ENCODE data around the gene P4HB. TPM values are rescaled to one million over a fixed set of nuclear protein-coding genes. Genes with fewer than 3 reads are reported as not detected.
A peak's percentile ranks its signal among the peaks of the same experiment; 100 is the strongest.

Gene P4HB
- total and polyA plus RNA-seq, 7 experiments from 2014 or later = 161 to 568 (median 285) TPM

DNA sequence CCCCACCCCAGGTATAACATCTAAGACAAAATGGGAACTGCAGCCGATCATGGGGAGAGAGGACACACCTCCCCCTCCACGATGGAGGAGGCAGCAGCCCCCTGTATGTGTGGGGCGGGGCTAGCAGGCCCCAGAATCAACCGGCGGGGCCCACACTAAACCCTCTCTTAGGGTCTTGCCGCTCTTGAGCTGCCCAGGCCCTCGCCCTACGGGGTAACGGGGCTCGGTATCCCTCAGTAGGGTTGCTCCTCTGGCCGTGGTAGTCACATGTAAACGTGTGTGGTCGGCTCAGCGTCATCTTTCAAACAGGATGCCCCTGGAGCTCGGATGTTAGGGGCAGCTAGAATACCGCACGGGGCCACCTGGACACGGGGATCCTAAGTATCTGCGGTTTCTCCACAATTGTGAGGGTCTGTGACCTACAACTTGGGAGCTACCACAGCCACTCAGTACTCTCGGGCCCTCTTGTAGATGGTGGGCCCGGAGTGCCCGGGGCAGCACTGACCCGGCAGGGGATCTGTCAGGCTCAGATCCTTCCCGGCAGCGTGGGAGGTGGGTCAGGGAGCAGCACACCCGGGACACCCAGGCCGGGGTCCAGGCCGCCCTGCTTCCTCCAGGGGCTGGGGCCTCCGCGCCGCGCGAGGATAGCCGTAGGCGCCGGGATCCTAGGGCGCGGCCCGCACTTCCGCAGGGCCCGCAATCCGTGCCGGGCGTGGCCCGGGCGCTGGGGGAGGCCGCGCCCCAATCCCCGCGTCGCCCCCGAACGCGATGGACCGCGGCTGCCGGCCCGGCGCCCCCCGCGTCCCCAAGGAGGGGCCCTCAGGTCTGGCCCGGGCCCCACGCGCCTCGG lies 10.0 kb upstream of the P4HB start:
- H3K27me3 ChIP-seq (ENCODE audit: control insufficient read depth in 2 of 2, insufficient read depth in 2 of 2, low read length in 2 of 2) = no peaks in the 10 kb centered on the region
- peak overlapping the region; percentile 93 for H3K27ac ChIP-seq (ENCODE audit: low read depth, low read length)
- peak overlapping the region; percentile 91 for H3K4me3 ChIP-seq (ENCODE audit: low read length)
- peaks cover 8 to 21% (median 12%) of the 10 kb centered on the region in 3 experiments for H3K36me3 ChIP-seq (ENCODE audit: control insufficient read depth in 2 of 3, insufficient read depth in 3 of 3, low read length in 3 of 3)
- Mint-ChIP-seq H3K9me3 (peaks cover 0 to 2% (median 0%) of the 10 kb centered on the region in 11 donors), H3K4me1 (peaks cover 11 to 46% (median 41%) of the 10 kb centered on the region in 7 donors), H3K4me3 (peak overlapping the region; percentile 79 to 92 (median 84)), H3K27ac (peak overlapping the region; percentile 70 to 93 (median 90)), H3K36me3 (peaks cover 0 to 16% (median 0%) of the 10 kb centered on the region in 5 donors), H3K27me3 (no peaks in the 10 kb centered on the region)
- DNase-seq (peak in 6 of 9 donors; percentile 29 to 61 (median 49)), ATAC-seq (peak; percentile 26)
- H3K9me3 ChIP-seq (ENCODE audit: control insufficient read depth in 2 of 3, low read length in 3 of 3) = no peaks in the 10 kb centered on the region
- CTCF ChIA-PET = interaction anchor here (0.6 kb wide), 1 partner anchor 327 kb away, joined by 3 read pairs; no protein-coding TSS in a partner anchor
- H3K4me1 ChIP-seq (ENCODE audit: control insufficient read depth in 2 of 2, insufficient read depth in 2 of 2, low read length in 2 of 2) = peaks cover 25 to 28% of the 10 kb centered on the region in 2 donors
- intact Hi-C loops (cut with micrococcal nuclease) = loop anchor here (1.0 to 5.0 kb wide), 2 partner anchors 9 to 57 kb away; partner anchors contain the start of gene MAFG (in 2 of the 2)
- POLR2A ChIA-PET = interaction anchor here (0.6 to 4.5 kb wide), 16 partner anchors 8 to 355 kb away, joined by 3 to 62 read pairs (median 4); partner anchors contain the start of genes ARL16, HGS, MAFG and MCRIP1

DNA sequence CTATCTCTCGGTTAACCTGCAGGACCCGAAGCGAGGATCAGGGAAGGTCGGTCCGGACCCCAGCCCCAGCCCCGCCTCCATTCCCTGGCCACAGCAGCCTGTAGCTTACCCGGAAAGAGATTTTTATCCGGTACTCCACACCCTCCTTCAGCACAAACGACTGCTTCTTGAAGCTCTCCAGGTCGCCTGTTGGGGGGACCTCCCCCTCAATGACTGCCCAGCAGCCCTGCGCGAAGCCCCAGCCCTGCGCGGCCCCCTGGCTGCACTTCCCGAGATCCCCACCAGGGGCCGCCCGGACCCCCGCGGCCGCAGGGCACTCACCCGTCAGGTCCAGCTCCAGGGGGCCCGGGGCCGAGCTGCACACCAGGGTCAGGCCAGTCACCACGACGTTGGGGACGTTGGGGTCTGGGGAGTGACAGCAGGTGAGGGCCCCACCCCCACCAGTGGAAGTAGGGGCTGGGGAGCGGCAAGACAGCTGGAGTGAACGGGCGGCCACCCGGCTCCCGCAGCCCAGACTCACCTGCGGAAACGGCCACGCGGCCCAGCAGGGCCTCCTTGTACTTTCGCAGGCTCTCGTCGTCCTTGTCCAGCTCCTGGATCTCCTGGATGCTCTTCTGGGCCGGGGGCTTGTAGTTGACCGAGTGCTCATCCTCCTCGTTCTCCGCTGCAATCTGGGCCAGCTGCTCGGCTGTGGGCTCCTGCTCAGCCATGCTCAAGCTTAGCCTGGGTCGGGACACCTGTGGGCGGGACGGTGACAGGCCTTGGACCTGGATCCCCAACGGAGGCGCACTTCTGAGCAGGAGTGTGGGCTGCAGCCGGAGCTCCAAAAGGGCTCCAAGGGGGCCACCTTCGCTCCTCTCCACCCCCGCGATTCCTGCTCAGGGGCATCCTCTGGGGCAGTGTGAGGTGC lies 9.1 kb upstream of the P4HB start:
- intact Hi-C loops (cut with micrococcal nuclease) = loop anchor here (1.0 to 10.0 kb wide), 4 partner anchors 8 to 1415 kb away; partner anchors contain the start of gene MAFG (in 2 of the 2)
- CTCF ChIA-PET = interaction anchor here (0.6 kb wide), 1 partner anchor 326 kb away, joined by 3 read pairs; no protein-coding TSS in a partner anchor
- peak overlapping the region; percentile 70 to 93 (median 90) for H3K27ac Mint-ChIP-seq
- peaks cover 0 to 14% (median 0%) of the 10 kb centered on the region in 5 donors for H3K36me3 Mint-ChIP-seq
- H3K9me3 Mint-ChIP-seq = peaks cover 0 to 2% (median 0%) of the 10 kb centered on the region in 11 donors
- peak in 5 of 9 donors; percentile 34 to 67 (median 46) for DNase-seq
- H3K27ac ChIP-seq (ENCODE audit: low read depth, low read length) = peak overlapping the region; percentile 93
- H3K9me3 ChIP-seq (ENCODE audit: control insufficient read depth in 2 of 3, low read length in 3 of 3) = no peaks in the 10 kb centered on the region
- H3K4me3 Mint-ChIP-seq = peak overlapping the region; percentile 79 to 92 (median 84)
- POLR2A ChIA-PET = interaction anchor here (0.6 to 4.5 kb wide), 16 partner anchors 7 to 354 kb away, joined by 3 to 62 read pairs (median 4); partner anchors contain the start of genes ARL16, HGS, MAFG and MCRIP1
- peaks cover 11 to 43% (median 39%) of the 10 kb centered on the region in 7 donors for H3K4me1 Mint-ChIP-seq
- no peaks in the 10 kb centered on the region for H3K27me3 ChIP-seq (ENCODE audit: control insufficient read depth in 2 of 2, insufficient read depth in 2 of 2, low read length in 2 of 2)
- ATAC-seq = no peak
- H3K36me3 ChIP-seq (ENCODE audit: control insufficient read depth in 2 of 3, insufficient read depth in 3 of 3, low read length in 3 of 3) = peaks cover 8 to 21% (median 12%) of the 10 kb centered on the region in 3 experiments
- no peaks in the 10 kb centered on the region for H3K27me3 Mint-ChIP-seq
- peak overlapping the region; percentile 91 for H3K4me3 ChIP-seq (ENCODE audit: low read length)
- peaks cover 25 to 28% of the 10 kb centered on the region in 2 donors for H3K4me1 ChIP-seq (ENCODE audit: control insufficient read depth in 2 of 2, insufficient read depth in 2 of 2, low read length in 2 of 2)

DNA sequence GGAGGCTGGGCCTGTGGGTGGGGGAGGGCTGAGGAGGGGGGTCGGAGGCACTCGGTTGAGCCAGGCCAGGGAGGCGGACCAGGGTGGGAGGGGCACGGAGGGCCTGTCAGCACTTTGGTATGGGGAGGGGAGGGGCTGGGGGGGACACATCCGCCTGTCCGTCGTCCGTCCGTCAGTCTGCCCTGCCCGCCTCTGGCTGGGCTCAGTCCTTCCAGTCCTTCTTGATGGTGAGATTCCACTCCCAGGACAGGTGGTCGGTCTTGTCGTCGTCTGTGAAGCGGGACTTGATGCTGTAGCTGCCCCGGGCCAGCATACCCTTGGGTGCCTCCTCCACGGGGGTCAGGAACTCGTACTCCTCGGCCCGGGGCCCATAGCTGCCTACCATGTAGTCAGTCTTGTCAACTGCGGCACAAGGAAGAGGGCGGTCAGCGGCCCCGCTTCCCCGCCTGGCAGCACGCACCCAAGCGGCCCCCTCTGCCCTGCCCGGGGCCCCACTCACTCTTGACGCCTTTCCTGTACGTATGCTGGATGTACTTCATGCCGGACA lies 8.4 kb upstream of the P4HB start:
- Histone ChIP-seq H3K4me1 (ENCODE audit: control insufficient read depth in 2 of 2, insufficient read depth in 2 of 2, low read length in 2 of 2) (peaks cover 25% of the 10 kb centered on the region in 2 donors), H3K9me3 (ENCODE audit: control insufficient read depth in 2 of 3, low read length in 3 of 3) (no peaks in the 10 kb centered on the region), H3K27ac (ENCODE audit: low read depth, low read length) (peak overlapping the region; percentile 93), H3K27me3 (ENCODE audit: control insufficient read depth in 2 of 2, insufficient read depth in 2 of 2, low read length in 2 of 2) (no peaks in the 10 kb centered on the region), H3K4me3 (ENCODE audit: low read length) (no peak overlapping the region), H3K36me3 (ENCODE audit: control insufficient read depth in 2 of 3, insufficient read depth in 3 of 3, low read length in 3 of 3) (peaks cover 8 to 25% (median 12%) of the 10 kb centered on the region in 3 experiments)
- peak overlapping the region in 5 of 9 donors; percentile 9 to 63 (median 48) for H3K27ac Mint-ChIP-seq
- H3K4me3 Mint-ChIP-seq = peak overlapping the region in 6 of 10 donors; percentile 11 to 64 (median 33)
- DNase-seq (no peak), ATAC-seq (no peak)
- ChIA-PET CTCF (no interaction called here), POLR2A (interaction anchor here (1.3 to 4.5 kb wide), 5 partner anchors 7 to 156 kb away, joined by 4 to 62 read pairs (median 15); partner anchors contain the start of genes MAFG and P4HB)
- H3K27me3 Mint-ChIP-seq = no peaks in the 10 kb centered on the region
- H3K4me1 Mint-ChIP-seq = peaks cover 12 to 40% (median 35%) of the 10 kb centered on the region in 7 donors
- H3K9me3 Mint-ChIP-seq = peaks cover 0 to 2% (median 0%) of the 10 kb centered on the region in 11 donors
- H3K36me3 Mint-ChIP-seq = peaks cover 0 to 14% (median 0%) of the 10 kb centered on the region in 5 donors
- intact Hi-C loops (cut with micrococcal nuclease) = loop anchor here in 1 of 2 donors (10.0 kb wide), 2 partner anchors 426 to 1414 kb away; no protein-coding TSS in a partner anchor

DNA sequence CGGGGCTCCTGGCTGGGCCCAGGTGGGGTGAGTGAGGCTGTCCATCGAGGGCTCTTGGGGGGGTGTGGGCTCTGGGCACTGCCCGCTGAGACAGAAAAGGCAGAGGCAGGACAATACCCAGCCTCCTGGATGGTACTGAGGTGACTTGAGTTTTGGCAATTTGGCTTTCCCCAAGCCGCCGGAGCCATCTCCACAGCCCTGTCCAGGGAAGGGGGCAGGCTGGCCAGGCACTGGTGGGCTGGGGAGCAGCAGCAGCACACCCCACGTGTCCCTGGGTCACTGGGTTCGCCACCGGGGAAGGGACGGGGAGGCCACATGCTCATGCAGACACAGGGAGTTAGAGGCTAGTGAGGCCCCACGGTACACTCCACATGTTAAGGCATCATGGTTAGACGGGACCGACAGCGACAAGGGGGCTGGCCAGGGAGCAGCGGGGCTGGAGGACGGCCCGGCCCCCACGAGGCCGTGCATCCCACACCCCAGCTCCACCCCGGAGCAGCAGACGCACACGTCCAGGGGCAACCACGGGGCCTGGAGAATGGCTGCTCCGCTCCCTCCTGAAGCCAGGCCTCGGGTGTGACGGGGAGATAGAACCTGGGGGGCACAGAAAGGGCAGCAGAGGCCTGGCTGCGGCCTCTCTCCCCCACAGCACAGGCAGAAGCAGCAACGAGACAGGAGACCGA lies 7.8 kb upstream of the P4HB start:
- H3K27ac Mint-ChIP-seq = peak overlapping the region in 3 of 9 donors; percentile 48 to 78 (median 76)
- intact Hi-C loops (cut with micrococcal nuclease) = loop anchor here in 1 of 2 donors (10.0 kb wide), 2 partner anchors 427 to 1413 kb away; no protein-coding TSS in a partner anchor
- Histone ChIP-seq H3K4me3 (ENCODE audit: low read length) (no peak overlapping the region), H3K27me3 (ENCODE audit: control insufficient read depth in 2 of 2, insufficient read depth in 2 of 2, low read length in 2 of 2) (no peaks in the 10 kb centered on the region), H3K27ac (ENCODE audit: low read depth, low read length) (no peak overlapping the region), H3K9me3 (ENCODE audit: control insufficient read depth in 2 of 3, low read length in 3 of 3) (no peaks in the 10 kb centered on the region), H3K36me3 (ENCODE audit: control insufficient read depth in 2 of 3, insufficient read depth in 3 of 3, low read length in 3 of 3) (peaks cover 8 to 31% (median 12%) of the 10 kb centered on the region in 3 experiments), H3K4me1 (ENCODE audit: control insufficient read depth in 2 of 2, insufficient read depth in 2 of 2, low read length in 2 of 2) (peaks cover 21 to 25% of the 10 kb centered on the region in 2 donors)
- ChIA-PET CTCF (no interaction called here), POLR2A (interaction anchor here (1.3 to 3.9 kb wide), 3 partner anchors 9 to 155 kb away, joined by 4 to 18 read pairs (median 5); no protein-coding TSS in a partner anchor)
- peaks cover 0 to 19% (median 0%) of the 10 kb centered on the region in 5 donors for H3K36me3 Mint-ChIP-seq
- peaks cover 0 to 4% (median 0%) of the 10 kb centered on the region in 11 donors for H3K9me3 Mint-ChIP-seq
- no peaks in the 10 kb centered on the region for H3K27me3 Mint-ChIP-seq
- H3K4me3 Mint-ChIP-seq = peak overlapping the region in 2 of 10 donors; percentile 30 to 60
- DNase-seq (peak in 2 of 9 donors; percentile 15 to 19), ATAC-seq (no peak)
- peaks cover 18 to 43% (median 37%) of the 10 kb centered on the region in 7 donors for H3K4me1 Mint-ChIP-seq

DNA sequence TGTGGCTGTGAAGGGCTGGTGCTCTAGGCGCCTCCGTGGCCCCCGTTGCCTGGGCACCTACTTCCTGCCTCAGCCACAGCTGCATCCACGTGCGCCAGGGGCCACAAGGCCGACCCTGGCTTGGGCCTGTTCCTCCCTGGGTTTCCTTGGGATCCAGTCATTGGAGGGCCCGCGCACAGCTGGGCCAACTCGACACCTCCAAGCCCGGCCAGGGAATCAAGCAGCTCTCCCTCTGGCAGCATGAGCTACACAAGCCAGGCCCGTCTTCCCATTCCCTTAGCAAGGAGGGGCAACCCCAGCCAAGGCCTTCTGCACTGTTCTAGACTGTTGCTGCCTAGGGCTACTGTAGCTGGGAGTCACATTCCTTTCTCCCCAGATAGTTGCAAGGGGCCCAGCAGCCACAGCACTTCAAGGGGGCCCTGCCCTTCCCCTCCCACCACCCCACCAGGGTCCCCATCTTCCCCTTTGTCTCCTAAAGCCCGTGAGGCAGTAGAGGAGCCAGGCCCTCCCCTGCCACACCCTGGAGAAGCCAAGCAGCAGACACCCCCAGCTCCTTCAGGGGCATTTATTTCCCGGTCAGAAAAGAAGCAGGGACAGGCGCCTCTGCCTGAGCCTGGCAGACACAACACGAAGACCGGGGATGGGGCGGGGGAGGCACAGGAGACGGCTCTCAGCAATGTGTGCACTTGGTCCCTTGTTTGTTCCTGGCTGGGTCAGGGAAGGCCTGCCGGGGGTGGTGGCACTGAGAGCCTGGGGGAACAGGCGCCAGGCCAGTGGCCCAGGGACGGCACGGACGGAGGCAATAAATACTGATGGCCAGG lies 7.0 kb upstream of the P4HB start:
- no peak overlapping the region for H3K4me3 ChIP-seq (ENCODE audit: low read length)
- intact Hi-C loops (cut with micrococcal nuclease) = loop anchor here in 1 of 2 donors (10.0 kb wide), 2 partner anchors 427 to 1413 kb away; no protein-coding TSS in a partner anchor
- H3K4me1 Mint-ChIP-seq = peaks cover 17 to 42% (median 38%) of the 10 kb centered on the region in 7 donors
- no peaks in the 10 kb centered on the region for H3K27me3 Mint-ChIP-seq
- peaks cover 15 to 19% of the 10 kb centered on the region in 2 donors for H3K4me1 ChIP-seq (ENCODE audit: control insufficient read depth in 2 of 2, insufficient read depth in 2 of 2, low read length in 2 of 2)
- peaks cover 8 to 33% (median 12%) of the 10 kb centered on the region in 3 experiments for H3K36me3 ChIP-seq (ENCODE audit: control insufficient read depth in 2 of 3, insufficient read depth in 3 of 3, low read length in 3 of 3)
- no peaks in the 10 kb centered on the region for H3K9me3 ChIP-seq (ENCODE audit: control insufficient read depth in 2 of 3, low read length in 3 of 3)
- POLR2A ChIA-PET = interaction anchor here (0.6 to 1.3 kb wide), 8 partner anchors 12 to 164 kb away, joined by 3 to 5 read pairs (median 4); partner anchors contain the start of genes ALYREF, ANAPC11 and MRPL12
- peaks cover 0 to 4% (median 0%) of the 10 kb centered on the region in 11 donors for H3K9me3 Mint-ChIP-seq
- no peaks in the 10 kb centered on the region for H3K27me3 ChIP-seq (ENCODE audit: control insufficient read depth in 2 of 2, insufficient read depth in 2 of 2, low read length in 2 of 2)
- ATAC-seq (no peak), DNase-seq (peak in 3 of 9 donors; percentile 32 to 38 (median 34))
- peak overlapping the region; percentile 39 to 83 (median 66) for H3K27ac Mint-ChIP-seq
- peaks cover 0 to 24% (median 0%) of the 10 kb centered on the region in 5 donors for H3K36me3 Mint-ChIP-seq
- peak overlapping the region in 6 of 10 donors; percentile 9 to 60 (median 28) for H3K4me3 Mint-ChIP-seq
- CTCF ChIA-PET = no interaction called here
- peak overlapping the region; percentile 14 for H3K27ac ChIP-seq (ENCODE audit: low read depth, low read length)

Data from naive thymus-derived CD4-positive, alpha-beta T cell (primary cell).